Glutamatergic neuron (in vitro differentiated cells): ENCODE data around the gene POLE. TPM values are rescaled to one million over a fixed set of nuclear protein-coding genes. Genes with fewer than 3 reads are reported as not detected.

Source experiments
- DNase-seq: peaks from one replicate; pipeline ENCODE4 v3.0.0; 2022
- H3K27ac Mint-ChIP-seq: one replicate; pipeline ENCODE4 v1.8.0; 2020; ENCODE audit warnings: mild to moderate bottlenecking, mixed read lengths, inconsistent platforms; ENCODE audit not compliant: unreplicated experiment
- H3K27me3 Mint-ChIP-seq: one replicate; pipeline ENCODE4 v1.8.0; 2020; ENCODE audit warnings: mild to moderate bottlenecking, moderate library complexity, mixed read lengths, inconsistent platforms; ENCODE audit not compliant: unreplicated experiment
- H3K36me3 Mint-ChIP-seq: one replicate; pipeline ENCODE4 v1.8.0; 2020; ENCODE audit warnings: mild to moderate bottlenecking, mixed read lengths, inconsistent platforms; ENCODE audit not compliant: unreplicated experiment
- H3K4me1 Mint-ChIP-seq: one replicate; pipeline ENCODE4 v1.8.0; 2020; ENCODE audit warnings: mild to moderate bottlenecking, low read depth, mixed read lengths, inconsistent platforms; ENCODE audit not compliant: unreplicated experiment
- H3K4me3 Mint-ChIP-seq: one replicate; pipeline ENCODE4 v1.8.0; 2020; ENCODE audit warnings: mild to moderate bottlenecking, mixed read lengths, inconsistent platforms; ENCODE audit not compliant: unreplicated experiment
- H3K9me3 Mint-ChIP-seq: one replicate; pipeline ENCODE4 v1.8.0; 2020; ENCODE audit warnings: mild to moderate bottlenecking, moderate library complexity, mixed read lengths, inconsistent platforms; ENCODE audit not compliant: unreplicated experiment
- long read RNA-seq: library from polyadenylated mRNA; unstranded; transcript quantifications from one replicate; pipeline ENCODE4 v2.0.0, GENCODE V29; 2020; ENCODE audit not compliant: unreplicated experiment
- total RNA-seq: library from RNA; stranded (reverse); fragmentation: NEBNext Ultra II Directional; extraction: Animal tissue kit (Norgen Biotek cat#: 25700); gene quantifications from one replicate; pipeline ENCODE4 v1.2.1, GENCODE V29; 2021; ENCODE audit not compliant: unreplicated experiment
- TF ChIP-seq, protein P1 (sequence below): fragments of 200-600 bp; sonication (generic); IDR thresholded peaks from one replicate; pipeline ENCODE4 v1.5.0; 2021; ENCODE audit not compliant: partially characterized antibody, unreplicated experiment

POLE gene
- 38.6 TPM for total RNA-seq
- long read RNA-seq, partial matches to known transcripts: 1 of 2 reads
- long read RNA-seq, other reads (novel, unspliced or antisense): 1 of 2 reads

DNA sequence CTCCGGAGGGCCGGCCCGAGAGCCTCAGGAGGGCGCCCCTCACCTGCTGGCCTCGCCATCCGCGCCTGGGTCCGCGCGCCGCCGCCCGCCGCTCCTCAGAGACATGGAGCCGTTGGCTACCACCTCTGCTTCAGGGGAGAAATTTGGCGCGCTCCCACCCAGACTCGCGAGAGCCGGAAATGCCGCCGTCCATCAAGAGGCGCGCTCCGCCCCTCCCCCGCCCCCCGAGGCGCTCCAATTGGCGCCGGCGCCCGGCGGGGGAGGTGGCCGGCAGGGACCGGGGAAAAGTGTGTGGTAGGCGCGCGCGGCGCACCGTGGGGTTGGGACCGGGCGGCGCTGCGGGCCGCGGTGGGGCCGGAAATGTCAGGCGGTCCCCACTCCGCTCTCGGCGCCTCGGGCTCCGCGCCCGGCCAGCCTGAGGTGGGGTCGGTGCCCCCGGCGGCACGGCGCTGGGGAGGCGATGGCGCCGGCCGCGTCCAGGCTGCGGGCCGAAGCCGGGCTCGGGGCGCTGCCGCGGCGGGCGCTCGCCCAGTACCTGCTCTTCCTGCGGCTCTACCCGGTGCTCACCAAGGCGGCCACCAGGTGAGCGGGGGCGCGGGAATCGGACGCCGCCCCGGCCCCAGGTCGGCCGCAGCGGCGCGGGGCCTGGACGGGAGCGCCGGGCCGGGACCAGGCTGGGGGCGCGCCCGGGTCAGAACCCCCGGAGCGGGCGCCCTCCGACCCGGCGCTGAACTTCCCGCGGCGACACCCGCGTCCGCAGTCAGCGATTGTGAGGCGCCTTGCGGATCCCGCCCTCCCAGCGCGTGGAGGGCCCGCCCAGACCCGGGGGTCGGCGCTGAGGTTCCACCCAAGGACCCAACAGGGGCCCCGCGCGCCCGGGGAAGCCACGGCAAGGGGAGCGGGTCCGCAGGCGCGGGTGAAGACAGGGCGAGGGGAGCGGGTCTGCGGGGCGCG is at the start of gene POLE, which contains the start of gene PXMP2:
Gene POLE, minus strand, starts transcription at position 132 of the 954 bp plus-strand sequence. Its CDS starts 27 bp downstream, at position 105.
Gene PXMP2, plus strand, starts transcription at position 377 of the 954 bp plus-strand sequence. Its CDS starts 84 bp downstream, at position 461.
- H3K27ac Mint-ChIP-seq: no peak within 1 kb of the TSS

GRCh38 chr12:132736913-132737312 is 49.8 kb upstream of the POLE start:
- no peak overlapping the region for H3K27ac Mint-ChIP-seq
- TF ChIP-seq, protein P1, sequence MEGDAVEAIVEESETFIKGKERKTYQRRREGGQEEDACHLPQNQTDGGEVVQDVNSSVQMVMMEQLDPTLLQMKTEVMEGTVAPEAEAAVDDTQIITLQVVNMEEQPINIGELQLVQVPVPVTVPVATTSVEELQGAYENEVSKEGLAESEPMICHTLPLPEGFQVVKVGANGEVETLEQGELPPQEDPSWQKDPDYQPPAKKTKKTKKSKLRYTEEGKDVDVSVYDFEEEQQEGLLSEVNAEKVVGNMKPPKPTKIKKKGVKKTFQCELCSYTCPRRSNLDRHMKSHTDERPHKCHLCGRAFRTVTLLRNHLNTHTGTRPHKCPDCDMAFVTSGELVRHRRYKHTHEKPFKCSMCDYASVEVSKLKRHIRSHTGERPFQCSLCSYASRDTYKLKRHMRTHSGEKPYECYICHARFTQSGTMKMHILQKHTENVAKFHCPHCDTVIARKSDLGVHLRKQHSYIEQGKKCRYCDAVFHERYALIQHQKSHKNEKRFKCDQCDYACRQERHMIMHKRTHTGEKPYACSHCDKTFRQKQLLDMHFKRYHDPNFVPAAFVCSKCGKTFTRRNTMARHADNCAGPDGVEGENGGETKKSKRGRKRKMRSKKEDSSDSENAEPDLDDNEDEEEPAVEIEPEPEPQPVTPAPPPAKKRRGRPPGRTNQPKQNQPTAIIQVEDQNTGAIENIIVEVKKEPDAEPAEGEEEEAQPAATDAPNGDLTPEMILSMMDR: no peak
- peaks cover 17% of the 10 kb centered on the region for H3K36me3 Mint-ChIP-seq
- H3K4me1 Mint-ChIP-seq: no peaks in the 10 kb centered on the region
- H3K9me3 Mint-ChIP-seq: peaks cover 5% of the 10 kb centered on the region
- peaks cover 5% of the 10 kb centered on the region for H3K27me3 Mint-ChIP-seq
- DNase-seq: no peak
- no peak overlapping the region for H3K4me3 Mint-ChIP-seq

More for the DNA sequence above, at the start of gene POLE, which contains the start of gene PXMP2:
- Mint-ChIP-seq H3K9me3 (peaks cover 5% of the 10 kb centered on the region), H3K4me3 (peak within 1 kb of the TSS; percentile 63), H3K27me3 (no peaks in the 10 kb centered on the region), H3K36me3 (no peaks in the 10 kb centered on the region), H3K4me1 (peaks cover 9% of the 10 kb centered on the region)
- TF ChIP-seq, protein P1: no peak
- peak; percentile 98 for DNase-seq

GRCh38 chr12:132736378-132736777 is 49.2 kb upstream of the POLE start:
- DNase-seq: no peak
- H3K9me3 Mint-ChIP-seq: peaks cover 5% of the 10 kb centered on the region
- no peak overlapping the region for H3K27ac Mint-ChIP-seq
- H3K27me3 Mint-ChIP-seq: peaks cover 5% of the 10 kb centered on the region
- H3K4me1 Mint-ChIP-seq: no peaks in the 10 kb centered on the region
- H3K36me3 Mint-ChIP-seq: peaks cover 22% of the 10 kb centered on the region
- no peak overlapping the region for H3K4me3 Mint-ChIP-seq
- TF ChIP-seq, protein P1: no peak

- Mint-ChIP-seq H3K9me3 (peaks cover 5% of the 10 kb centered on the region), H3K27ac (no peak overlapping the region), H3K27me3 (peaks cover 5% of the 10 kb centered on the region), H3K4me3 (no peak overlapping the region), H3K36me3 (peaks cover 22% of the 10 kb centered on the region), H3K4me1 (no peaks in the 10 kb centered on the region)
- TF ChIP-seq, protein P1: no peak
- DNase-seq: no peak
These were observed 48.4 kb upstream of the POLE start for GRCh38 chr12:132735496-132735895.
